Cerebellar nuclear complex (tissue), 1 donor: ENCODE data around the gene PLRG1.
"Not testable (repeated sequence)": the region's sequence is repeated elsewhere in the genome, so short reads cannot be mapped to it uniquely, and the experiment has no call there.

ENCODE experiments used
- DNase-seq, 2 experiments: peaks; one replicate each; lab custom pipeline; 2025; lab: John Stamatoyannopoulos, UW

PLRG1 gene

DNA sequence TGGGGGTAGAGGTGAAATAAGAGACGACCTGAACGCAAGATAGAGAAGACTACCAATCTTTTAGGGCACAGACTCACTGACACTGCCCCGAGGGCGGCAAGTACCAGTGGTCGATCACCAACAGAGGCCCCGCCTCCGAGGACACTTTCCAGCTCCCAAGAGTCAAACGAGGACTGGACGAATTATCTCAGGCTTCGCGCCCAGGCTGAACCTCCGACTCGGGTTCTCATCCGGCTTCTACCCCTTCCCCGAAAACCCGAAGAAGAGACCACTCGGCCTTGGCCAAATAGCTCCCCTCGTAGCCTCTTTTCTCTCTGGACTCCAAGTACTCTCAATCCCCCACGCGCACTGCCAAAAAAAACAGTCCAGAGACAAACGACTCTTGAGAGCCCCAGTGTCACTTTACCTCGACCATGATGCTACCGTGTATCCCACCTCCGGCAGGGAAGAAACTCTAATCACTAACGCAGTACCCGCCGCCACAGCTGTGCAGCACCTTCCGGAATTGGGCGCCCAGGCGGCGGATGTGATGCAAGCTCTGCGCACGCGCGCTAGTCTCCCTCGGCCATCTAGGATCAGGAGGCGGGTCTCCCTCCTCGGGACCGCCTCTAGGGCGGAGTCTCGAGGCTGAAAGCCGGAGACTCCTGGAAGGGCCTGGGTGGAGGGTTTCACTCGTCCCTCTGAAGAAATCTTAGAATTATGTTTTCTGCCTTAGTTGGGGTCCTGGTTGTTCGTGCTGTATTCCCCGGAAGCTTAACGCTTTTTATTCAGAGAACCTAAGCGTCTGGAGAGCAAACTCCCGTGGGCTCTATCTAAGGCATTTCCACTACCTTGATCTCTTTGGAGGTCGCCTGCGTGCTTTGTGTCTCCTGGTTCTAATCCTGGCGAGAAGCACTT is at the start of gene PLRG1:
Gene PLRG1, minus strand, starts transcription at position 507 of the 897 bp plus-strand sequence. Its CDS starts 92 bp downstream, at position 415.
- DNase-seq = peak; percentile 55 to 81

- no peak for DNase-seq
Measured at GRCh38 chr4:154597798-154598774, 47.9 kb upstream of the PLRG1 start.

DNA sequence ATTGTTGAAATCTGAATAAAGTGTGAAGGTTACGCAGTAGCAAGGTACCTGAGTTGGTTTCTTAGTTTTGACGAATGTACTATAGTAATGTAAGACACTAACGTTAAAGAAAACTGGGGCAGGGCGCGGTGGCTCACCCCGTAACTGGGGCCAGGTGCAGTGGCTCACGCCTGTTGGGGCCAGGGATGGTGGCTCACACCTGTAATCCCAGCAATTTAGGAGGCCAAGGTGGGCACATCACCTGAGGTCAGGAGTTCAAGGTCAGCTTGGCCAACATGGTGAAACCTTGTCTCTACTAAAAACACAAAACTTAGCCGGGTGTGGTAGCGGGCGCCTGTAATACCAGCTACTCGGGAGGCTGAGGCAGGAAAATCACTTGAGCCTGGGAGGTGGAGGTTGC is 47.1 kb upstream of the PLRG1 start:
- DNase-seq = not testable (repeated sequence)

DNA sequence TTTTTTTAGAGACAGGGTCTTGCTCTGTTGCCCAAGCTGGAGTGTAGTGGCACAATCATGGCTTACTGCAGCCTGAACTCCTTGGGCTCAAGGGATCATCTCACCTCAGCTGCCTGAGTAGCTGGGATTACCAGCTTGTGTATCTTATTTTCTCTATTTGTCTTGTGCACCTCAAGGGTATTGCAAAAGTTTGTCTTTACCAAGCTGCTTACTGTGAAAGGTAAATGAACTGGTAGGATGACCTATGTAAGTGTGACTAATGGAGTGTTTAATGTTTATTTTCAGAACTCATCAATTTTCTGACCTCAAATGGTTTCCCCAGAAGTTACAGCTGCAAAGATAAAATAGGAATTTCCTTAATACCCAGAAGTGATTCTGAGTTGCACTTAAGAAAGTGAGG is 45.6 kb upstream of the PLRG1 start:
- no peak for DNase-seq

DNA sequence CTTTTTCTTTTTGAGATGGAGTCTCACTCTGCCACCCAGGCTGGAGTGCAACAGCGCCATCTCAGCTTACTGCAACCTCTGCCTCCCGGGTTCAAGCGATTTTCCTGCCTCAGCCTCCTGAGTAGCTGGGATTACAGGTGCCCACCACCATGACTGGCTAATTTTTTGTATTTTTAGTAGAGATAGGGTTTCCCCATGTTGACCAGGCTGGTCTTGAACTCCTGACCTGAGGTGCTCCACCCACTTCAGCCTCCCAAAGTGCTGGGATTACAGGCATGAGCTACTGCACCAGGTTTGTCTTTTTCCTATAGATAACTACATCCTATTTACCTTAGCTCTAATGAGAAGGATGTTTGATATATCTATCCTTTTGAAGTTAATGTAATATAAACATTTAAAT is 44.1 kb upstream of the PLRG1 start:
- not testable (repeated sequence) for DNase-seq

- DNase-seq = no peak
Measured at GRCh38 chr4:154593868-154594267, 43.7 kb upstream of the PLRG1 start.

GRCh38 chr4:154591890-154592289 is 41.7 kb upstream of the PLRG1 start:
- no peak for DNase-seq

GRCh38 chr4:154590329-154591006 is 40.3 kb upstream of the PLRG1 start, which contains the start of gene FGA:
TSS of gene FGA (minus strand) at chr4:154590742. CDS start at chr4:154590687, 55 bp downstream.
- no peak for DNase-seq

GRCh38 chr4:154589296-154590197 is 39.3 kb upstream of the PLRG1 start:
- DNase-seq = no peak

DNA sequence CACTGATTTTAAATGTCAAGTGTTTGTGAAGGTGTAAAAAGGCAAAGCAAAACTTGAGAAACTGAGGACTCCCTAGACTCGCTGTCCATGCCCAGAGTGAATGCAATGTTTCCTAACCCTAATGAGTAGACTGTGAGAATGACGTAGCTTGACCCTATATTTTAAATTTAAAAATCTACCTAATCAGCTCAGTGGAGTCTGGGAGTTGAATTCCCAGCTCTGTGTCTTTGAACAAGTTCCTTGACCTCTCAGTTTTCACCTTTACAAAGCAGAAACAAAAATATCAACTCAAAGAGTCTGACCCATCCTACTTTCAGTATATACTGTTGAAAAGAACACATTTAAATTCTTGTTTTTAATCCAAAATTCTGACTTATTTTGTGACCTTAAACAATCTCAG is 38.0 kb upstream of the PLRG1 start:
- no peak for DNase-seq

GRCh38 chr4:154586296-154587033 is 36.3 kb upstream of the PLRG1 start:
- no peak for DNase-seq

DNA sequence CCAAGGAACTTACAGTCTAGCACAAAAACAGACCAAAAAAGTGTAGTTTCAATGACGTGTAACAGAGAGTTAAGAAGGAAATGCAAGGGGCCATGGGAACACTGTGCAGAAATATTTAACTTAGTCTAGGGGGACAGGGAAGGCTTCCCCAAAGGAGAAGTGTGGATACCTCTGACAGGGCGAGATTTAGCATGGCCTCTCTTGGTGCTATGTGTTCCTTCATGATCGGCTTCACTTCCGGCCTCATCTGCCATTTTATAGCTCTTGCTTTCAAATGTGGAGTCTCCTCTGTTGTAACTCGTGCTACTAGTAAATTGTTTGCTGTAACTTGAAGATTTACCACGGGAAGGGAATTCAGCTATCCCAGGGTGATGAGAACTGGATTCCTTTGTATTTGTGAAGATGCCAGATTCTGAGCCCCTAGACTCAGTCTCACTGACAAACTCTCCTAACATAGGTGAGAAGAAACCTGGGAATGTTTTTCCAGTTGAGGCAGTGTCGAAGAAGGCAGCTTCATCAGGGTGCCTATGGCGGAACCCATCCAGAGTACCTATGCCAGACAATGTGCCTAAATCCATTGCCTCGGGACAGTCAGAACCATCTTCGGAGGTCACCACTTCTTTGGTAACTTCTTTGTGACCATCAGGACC is 35.3 kb upstream of the PLRG1 start:
- no peak for DNase-seq

- DNase-seq = no peak
Measured at GRCh38 chr4:154584259-154584658, 34.1 kb upstream of the PLRG1 start.

- DNase-seq = no peak
Measured at GRCh38 chr4:154583677-154584076, 33.5 kb upstream of the PLRG1 start.

DNA sequence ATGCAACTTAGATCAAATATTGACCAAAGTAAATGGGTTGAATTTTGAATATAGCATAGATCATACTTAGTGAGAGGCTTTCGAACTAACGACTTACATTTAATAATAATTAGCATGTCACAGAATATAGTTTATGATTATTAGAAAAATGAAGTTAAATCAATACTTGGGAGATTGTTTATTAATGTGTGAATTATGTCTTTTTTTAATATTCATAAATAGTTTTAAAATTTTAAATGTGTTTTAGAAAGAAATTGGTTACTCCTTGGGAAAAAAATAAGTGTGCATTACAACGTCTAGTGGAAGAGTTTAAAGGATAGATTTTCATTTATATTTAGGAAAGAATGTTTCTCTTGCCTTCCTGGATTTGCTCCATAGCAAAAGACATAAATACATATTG is 33.0 kb upstream of the PLRG1 start:
- no peak for DNase-seq

DNA sequence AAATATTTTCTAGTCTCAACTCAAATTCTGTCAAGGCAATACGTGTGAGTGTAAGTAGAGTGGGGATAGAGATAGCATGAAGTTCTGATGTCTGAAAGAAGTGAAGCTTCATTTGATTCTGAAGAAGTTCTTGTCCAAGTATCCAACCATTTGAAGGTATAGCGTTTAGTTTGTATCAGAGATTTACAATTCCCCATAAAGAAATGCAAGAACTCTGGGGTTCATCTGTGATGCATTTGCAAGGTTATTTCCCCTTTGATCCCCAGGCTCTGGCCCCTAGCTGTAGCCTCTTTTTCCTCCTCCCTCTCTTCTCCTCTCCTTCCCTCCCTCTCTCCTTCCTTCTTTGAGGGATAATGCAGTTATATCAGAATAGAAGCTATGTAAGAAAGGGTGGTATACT is 32.5 kb upstream of the PLRG1 start:
- no peak for DNase-seq

DNA sequence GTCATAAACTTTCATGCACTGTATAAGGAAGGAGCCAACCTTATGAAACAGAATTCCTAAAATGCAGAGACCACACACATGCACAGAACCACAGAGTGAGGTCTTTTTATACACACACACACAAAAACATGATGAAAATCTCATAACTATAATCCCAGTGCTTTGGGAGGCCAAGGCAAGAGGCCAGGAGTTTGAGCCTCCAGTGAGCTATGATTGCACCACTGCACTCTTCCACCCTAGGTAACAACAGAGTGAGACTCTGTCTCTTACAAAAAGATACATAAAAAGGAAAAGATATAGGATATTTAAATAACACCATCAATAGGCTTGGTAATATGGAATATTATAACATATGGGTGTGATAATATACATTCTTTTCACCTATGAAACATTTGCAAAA is 29.7 kb upstream of the PLRG1 start:
- no peak for DNase-seq

GRCh38 chr4:154578919-154579318 is 28.7 kb upstream of the PLRG1 start:
- DNase-seq = no peak

GRCh38 chr4:154577324-154577723 is 27.1 kb upstream of the PLRG1 start:
- DNase-seq = no peak

GRCh38 chr4:154574311-154574710 is 24.1 kb upstream of the PLRG1 start:
- no peak for DNase-seq
